SK-N-MC (cell line): ENCODE data around the gene GXYLT2.

Experiments used
- EZH2 ChIP-seq: fragments of 200-600 bp; sonication (generic); IDR thresholded peaks from one replicate; pipeline ENCODE4 v1.6.1; 2017; ENCODE audit warnings: antibody characterized with exemption
- FOXP2 ChIP-seq: optimal IDR thresholded peaks from 2 replicates; pipeline ENCODE3; 2011; ENCODE audit warnings: mild to moderate bottlenecking, moderate library complexity; ENCODE audit not compliant: insufficient read depth; ENCODE audit errors: extremely low read length, control extremely low read depth
- POLR2AphosphoS5 ChIP-seq: IDR thresholded peaks from 2 replicates; pipeline ENCODE4 v1.6.1; 2012; ENCODE audit warnings: mild to moderate bottlenecking, low read depth, low read length, borderline replicate concordance

DNA sequence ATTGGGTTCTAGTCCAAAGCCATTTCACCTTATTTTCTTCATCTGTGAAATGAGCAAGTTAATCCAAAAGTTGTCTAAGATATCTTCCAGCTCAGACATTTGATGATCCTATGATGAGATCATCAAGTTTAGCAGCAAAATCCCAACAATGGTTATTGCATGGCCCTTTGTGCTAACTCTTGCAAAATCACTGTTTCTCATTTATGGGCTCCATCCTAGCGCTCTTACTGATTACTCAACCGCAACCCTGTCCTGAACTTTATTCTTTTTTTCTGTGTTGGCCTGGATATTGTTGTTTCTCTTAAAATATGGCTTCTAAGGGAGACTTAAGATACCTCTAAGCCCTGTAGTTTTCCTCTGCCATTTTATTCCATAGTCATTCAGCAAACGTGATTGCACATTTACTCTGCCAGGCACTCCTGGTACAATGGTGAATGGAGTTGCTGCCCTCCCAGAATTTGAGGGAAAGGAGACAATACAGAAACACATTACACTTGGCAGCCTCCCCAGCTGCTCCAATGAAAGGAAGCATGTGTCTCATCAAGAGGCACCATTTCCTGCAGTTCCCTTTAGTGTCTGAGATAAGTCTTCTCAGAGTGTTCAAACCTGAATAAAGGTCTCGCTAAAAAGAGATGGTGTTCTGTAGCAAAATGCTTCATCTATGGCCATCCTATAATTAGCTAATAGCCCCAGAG lies 4.4 kb downstream of the GXYLT2 start:
- TF ChIP-seq EZH2 (no peak), POLR2AphosphoS5 (no peak), FOXP2 (no peak)
